ENCODE results near the gene PSMA1. TPM values are rescaled to one million over a fixed set of nuclear protein-coding genes. Genes with fewer than 3 reads are reported as not detected.

The PSMA1 gene
- total and polyA plus RNA-seq, 4 donors = 129 to 250 (median 150) TPM

GRCh38 chr11:14529951-14530350, 9.8 kb upstream of the PSMA1 start:
- H3K9ac ChIP-seq (ENCODE audit: insufficient read depth in 1 of 2, low read length in 2 of 2) = no peak overlapping the region
- 77 to 92% methylated on average over 2 of the region's 2 CpGs for WGBS, 2 donors
- no peaks in the 10 kb centered on the region for H3K9me3 ChIP-seq (ENCODE audit: control insufficient read depth in 4 of 4, insufficient read depth in 3 of 4, low read length in 3 of 4)
- no peaks in the 10 kb centered on the region for H3K27me3 ChIP-seq (ENCODE audit: control insufficient read depth in 3 of 3, insufficient read depth in 3 of 3, low read length in 2 of 3)
- H3K4me3 ChIP-seq = no peak overlapping the region
- no peak for TF ChIP-seq CTCF (IDR thresholded peaks at IDR 0.05; ENCODE audit: control extremely low read depth, extremely low read depth)
- no peaks in the 10 kb centered on the region for H3K4me1 ChIP-seq (ENCODE audit: control insufficient read depth in 5 of 5, insufficient read depth in 5 of 5, low read length in 5 of 5)
- ATAC-seq (ENCODE audit: insufficient read depth, low FRiP score) (no peak), DNase-seq (no peak)
- H3K27ac ChIP-seq (ENCODE audit: low read depth in 1 of 2, low read length in 1 of 2) = no peak overlapping the region
- no peaks in the 10 kb centered on the region for H3K36me3 ChIP-seq (ENCODE audit: control insufficient read depth in 4 of 4, insufficient read depth in 4 of 4, low read length in 4 of 4)

GRCh38 chr11:14529321-14529720, 9.1 kb upstream of the PSMA1 start:
- 38 to 59% methylated on average over 3 of the region's 3 CpGs for WGBS, 2 donors
- DNase-seq (no peak), ATAC-seq (ENCODE audit: insufficient read depth, low FRiP score) (no peak)
- no peak for TF ChIP-seq CTCF (IDR thresholded peaks at IDR 0.05; ENCODE audit: control extremely low read depth, extremely low read depth)
- no peaks in the 10 kb centered on the region for H3K27me3 ChIP-seq (ENCODE audit: control insufficient read depth in 3 of 3, insufficient read depth in 3 of 3, low read length in 2 of 3)
- H3K9me3 ChIP-seq (ENCODE audit: control insufficient read depth in 4 of 4, insufficient read depth in 3 of 4, low read length in 3 of 4) = no peaks in the 10 kb centered on the region
- no peak overlapping the region for H3K9ac ChIP-seq (ENCODE audit: insufficient read depth in 1 of 2, low read length in 2 of 2)
- no peak overlapping the region for H3K4me3 ChIP-seq
- H3K4me1 ChIP-seq (ENCODE audit: control insufficient read depth in 5 of 5, insufficient read depth in 5 of 5, low read length in 5 of 5) = no peaks in the 10 kb centered on the region
- H3K27ac ChIP-seq (ENCODE audit: low read depth in 1 of 2, low read length in 1 of 2) = no peak overlapping the region
- H3K36me3 ChIP-seq (ENCODE audit: control insufficient read depth in 4 of 4, insufficient read depth in 4 of 4, low read length in 4 of 4) = no peaks in the 10 kb centered on the region

- H3K27ac ChIP-seq (ENCODE audit: low read depth in 1 of 2, low read length in 1 of 2) = no peak overlapping the region
- 97 to 100% methylated on average over 1 of the region's 1 CpG for WGBS, 2 donors
- peaks cover 2 to 14% (median 4%) of the 10 kb centered on the region in 5 donors for H3K4me1 ChIP-seq (ENCODE audit: control insufficient read depth in 5 of 5, insufficient read depth in 5 of 5, low read length in 5 of 5)
- no peak for TF ChIP-seq CTCF (IDR thresholded peaks at IDR 0.05; ENCODE audit: control extremely low read depth, extremely low read depth)
- H3K27me3 ChIP-seq (ENCODE audit: control insufficient read depth in 3 of 3, insufficient read depth in 3 of 3, low read length in 2 of 3) = no peaks in the 10 kb centered on the region
- H3K9me3 ChIP-seq (ENCODE audit: control insufficient read depth in 4 of 4, insufficient read depth in 3 of 4, low read length in 3 of 4) = no peaks in the 10 kb centered on the region
- peaks cover 0 to 8% (median 2%) of the 10 kb centered on the region in 4 donors for H3K36me3 ChIP-seq (ENCODE audit: control insufficient read depth in 4 of 4, insufficient read depth in 4 of 4, low read length in 4 of 4)
- no peak for DNase-seq
- ATAC-seq (ENCODE audit: insufficient read depth, low FRiP score) = no peak
- no peak overlapping the region for H3K4me3 ChIP-seq
- H3K9ac ChIP-seq (ENCODE audit: insufficient read depth in 1 of 2, low read length in 2 of 2) = no peak overlapping the region
These were observed 2.6 kb upstream of the PSMA1 start for GRCh38 chr11:14522801-14523200.

- H3K27me3 ChIP-seq (ENCODE audit: control insufficient read depth in 3 of 3, insufficient read depth in 3 of 3, low read length in 2 of 3) = no peaks in the 10 kb centered on the region
- no peak for TF ChIP-seq CTCF (IDR thresholded peaks at IDR 0.05; ENCODE audit: control extremely low read depth, extremely low read depth)
- no peaks in the 10 kb centered on the region for H3K9me3 ChIP-seq (ENCODE audit: control insufficient read depth in 4 of 4, insufficient read depth in 3 of 4, low read length in 3 of 4)
- no peak for DNase-seq
- no peak for ATAC-seq (ENCODE audit: insufficient read depth, low FRiP score)
- WGBS, 2 donors = 98 to 100% methylated on average over 1 of the region's 1 CpG
- H3K9ac ChIP-seq (ENCODE audit: insufficient read depth in 1 of 2, low read length in 2 of 2) = no peak overlapping the region
- H3K27ac ChIP-seq (ENCODE audit: low read depth in 1 of 2, low read length in 1 of 2) = no peak overlapping the region
- no peak overlapping the region for H3K4me3 ChIP-seq
- peaks cover 0 to 8% (median 2%) of the 10 kb centered on the region in 4 donors for H3K36me3 ChIP-seq (ENCODE audit: control insufficient read depth in 4 of 4, insufficient read depth in 4 of 4, low read length in 4 of 4)
- H3K4me1 ChIP-seq (ENCODE audit: control insufficient read depth in 5 of 5, insufficient read depth in 5 of 5, low read length in 5 of 5) = peaks cover 2 to 14% (median 4%) of the 10 kb centered on the region in 5 donors
These were observed 2.1 kb upstream of the PSMA1 start for GRCh38 chr11:14522245-14522644.

Measured in lung (tissue), 12 donors.